Thyroid gland (tissue), 4 donors: ENCODE data around the gene CCDC70. TPM values are rescaled to one million over a fixed set of nuclear protein-coding genes. Genes with fewer than 3 reads are reported as not detected.

ENCODE experiments used
- DNase-seq, 2 donors: peaks; one replicate each; pipeline ENCODE4 v3.0.0-alpha.2; 2019
- H3K27ac ChIP-seq, 3 donors: fragments of 200-600 bp; sonication (generic); 1 replicate in 2 of 3; 2 replicates in 1 of 3; pipeline ENCODE4 v1.5.1; 2016 to 2019; ENCODE audit warnings: mild to moderate bottlenecking in 1 of 3, moderate library complexity in 1 of 3
- H3K27me3 ChIP-seq: fragments of 200-600 bp; sonication (generic); one replicate; pipeline ENCODE4 v1.5.1; 2019
- H3K36me3 ChIP-seq, 2 donors: fragments of 200-600 bp; sonication (generic); one replicate each; pipeline ENCODE4 v1.5.1; 2016 to 2019
- H3K4me1 ChIP-seq, 2 donors: fragments of 200-600 bp; sonication (generic); one replicate each; pipeline ENCODE4 v1.5.1; 2017 to 2019
- H3K4me3 ChIP-seq, 3 donors: fragments of 200-600 bp; sonication (generic); replicated peaks in 1 of 3; 1 replicate in 2 of 3; 2 replicates in 1 of 3; pipeline ENCODE4 v1.5.1; 2016; ENCODE audit warnings: mild to moderate bottlenecking in 1 of 3
- H3K9me3 ChIP-seq: fragments of 200-600 bp; sonication (generic); one replicate; pipeline ENCODE4 v1.5.1; 2017
- POLR2A ChIP-seq, 2 donors: fragments of 450-650 bp; IDR thresholded peaks; one replicate each; pipeline ENCODE4 v1.6.1; 2017; ENCODE audit warnings: antibody characterized with exemption in 2 of 2, mild to moderate bottlenecking in 2 of 2, moderate library complexity in 1 of 2
- WGBS, 2 donors: methylation state at CpG; one replicate each; pipeline ENCODE4 v1.1.5; 2017; 5-methylcytosine and 5-hydroxymethylcytosine counted together
- intact Hi-C: fragments of 100-400 bp; cut with DNase I; formaldehyde crosslinking; loops from one replicate; pipeline ENCODE4 v1.15.1; 2023
- total RNA-seq, 4 donors: library from RNA; depleted of rRNA; stranded (reverse); fragments of >200 nt; gene quantifications; one replicate each; pipeline ENCODE4 v1.2.3, GENCODE V29; 2016
- TF ChIP-seq, protein P1 (sequence below), 6 experiments: fragments of 200-600 bp in 3 of 6; fragments of 450-650 bp in 3 of 6; sonication (generic) in 3 of 6; IDR thresholded peaks; one replicate each; pipeline ENCODE4 v1.5.1; 2016 to 2019; ENCODE audit warnings: antibody characterized with exemption in 6 of 6, mild to moderate bottlenecking in 2 of 6, inconsistent platforms in 1 of 6, moderate library complexity in 1 of 6

CCDC70 gene
- total RNA-seq, 4 donors from 2014 or later, result 0.40 TPM; not detected in 3

DNA sequence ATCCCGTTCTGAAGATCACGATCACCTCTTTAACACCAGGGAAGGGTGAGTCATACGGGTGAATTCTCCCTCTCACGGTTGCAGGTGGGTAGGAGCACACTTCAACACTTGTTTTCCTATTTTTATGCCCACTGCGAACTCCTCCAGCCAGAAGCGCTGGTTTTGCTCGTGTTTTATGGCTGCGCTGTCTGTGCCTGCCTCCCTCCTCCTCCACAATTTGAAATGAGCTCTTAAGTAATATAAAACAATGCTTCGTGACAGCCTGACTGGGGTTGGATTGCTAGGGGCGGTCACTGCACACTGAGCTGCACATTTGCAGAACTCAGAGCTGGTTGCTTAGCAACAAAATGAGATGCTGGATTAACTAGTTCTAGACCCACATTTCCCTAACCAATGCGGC lies 12.9 kb downstream of the CCDC70 start:
- Histone ChIP-seq H3K27me3 (no peaks in the 10 kb centered on the region), H3K4me1 (no peaks in the 10 kb centered on the region), H3K9me3 (no peaks in the 10 kb centered on the region), H3K36me3 (no peaks in the 10 kb centered on the region), H3K27ac (no peak overlapping the region), H3K4me3 (no peak overlapping the region)
- intact Hi-C loops, result no loop called here
- 72 to 81% methylated on average over 11 of the region's 11 CpGs for WGBS, 2 donors
- TF ChIP-seq POLR2A (IDR thresholded peaks at IDR 0.05), result no peak
- TF ChIP-seq, protein P1, sequence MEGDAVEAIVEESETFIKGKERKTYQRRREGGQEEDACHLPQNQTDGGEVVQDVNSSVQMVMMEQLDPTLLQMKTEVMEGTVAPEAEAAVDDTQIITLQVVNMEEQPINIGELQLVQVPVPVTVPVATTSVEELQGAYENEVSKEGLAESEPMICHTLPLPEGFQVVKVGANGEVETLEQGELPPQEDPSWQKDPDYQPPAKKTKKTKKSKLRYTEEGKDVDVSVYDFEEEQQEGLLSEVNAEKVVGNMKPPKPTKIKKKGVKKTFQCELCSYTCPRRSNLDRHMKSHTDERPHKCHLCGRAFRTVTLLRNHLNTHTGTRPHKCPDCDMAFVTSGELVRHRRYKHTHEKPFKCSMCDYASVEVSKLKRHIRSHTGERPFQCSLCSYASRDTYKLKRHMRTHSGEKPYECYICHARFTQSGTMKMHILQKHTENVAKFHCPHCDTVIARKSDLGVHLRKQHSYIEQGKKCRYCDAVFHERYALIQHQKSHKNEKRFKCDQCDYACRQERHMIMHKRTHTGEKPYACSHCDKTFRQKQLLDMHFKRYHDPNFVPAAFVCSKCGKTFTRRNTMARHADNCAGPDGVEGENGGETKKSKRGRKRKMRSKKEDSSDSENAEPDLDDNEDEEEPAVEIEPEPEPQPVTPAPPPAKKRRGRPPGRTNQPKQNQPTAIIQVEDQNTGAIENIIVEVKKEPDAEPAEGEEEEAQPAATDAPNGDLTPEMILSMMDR (IDR thresholded peaks at IDR 0.05), result no peak
- no peak for DNase-seq

DNA sequence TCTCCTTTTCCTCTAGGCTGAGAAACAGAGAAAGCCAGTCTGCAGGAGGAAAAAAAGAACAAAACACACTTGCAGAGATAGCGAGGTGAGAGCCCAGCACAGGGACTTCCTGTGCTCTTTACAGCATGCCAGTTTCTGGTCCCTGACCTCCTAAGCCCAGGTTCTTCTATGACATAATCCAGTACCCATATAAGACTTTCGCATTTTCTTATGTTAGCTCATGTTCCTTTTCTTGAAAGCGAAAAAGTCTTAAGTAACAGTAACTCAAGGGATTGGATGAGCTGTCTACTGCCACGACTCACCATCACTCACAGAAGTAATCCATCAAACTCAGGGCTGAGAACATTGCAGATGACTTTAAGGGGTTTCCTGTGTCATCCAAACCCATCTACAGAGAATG lies 17.4 kb downstream of the CCDC70 start:
- TF ChIP-seq, protein P1 (IDR thresholded peaks at IDR 0.05), result no peak
- no peak for TF ChIP-seq POLR2A (IDR thresholded peaks at IDR 0.05)

DNA sequence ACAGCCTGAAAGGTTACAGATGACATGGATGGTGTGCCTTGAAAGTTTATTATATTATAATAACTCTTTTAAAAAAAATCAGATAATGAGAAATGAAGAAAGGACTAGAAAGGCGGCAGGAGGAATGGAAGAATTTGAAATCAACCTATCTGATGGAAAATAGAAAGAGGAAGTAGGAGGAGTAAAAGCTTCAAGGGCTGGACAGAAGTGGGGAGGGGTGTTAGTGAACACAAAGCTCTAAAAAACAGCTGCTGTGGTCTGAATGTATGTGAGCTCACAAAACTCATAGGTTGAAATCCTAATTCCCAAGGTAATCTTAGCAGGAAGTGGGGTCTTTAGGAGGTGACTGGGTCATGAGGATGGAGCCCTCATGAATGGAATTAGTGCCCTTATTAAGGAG lies 19.5 kb downstream of the CCDC70 start:
- 89 to 94% methylated on average over 1 of the region's 1 CpG for WGBS, 2 donors
- Histone ChIP-seq H3K36me3 (no peaks in the 10 kb centered on the region), H3K9me3 (no peaks in the 10 kb centered on the region), H3K4me3 (no peak overlapping the region), H3K27me3 (no peaks in the 10 kb centered on the region), H3K27ac (no peak overlapping the region), H3K4me1 (no peaks in the 10 kb centered on the region)
- TF ChIP-seq, protein P1 (IDR thresholded peaks at IDR 0.05), result no peak
- TF ChIP-seq POLR2A (IDR thresholded peaks at IDR 0.05), result no peak
- no peak for DNase-seq
- intact Hi-C loops, result no loop called here

More for the DNA sequence above, 17.4 kb downstream of the CCDC70 start:
- no peak for DNase-seq
- no peaks in the 10 kb centered on the region for H3K36me3 ChIP-seq
- no peaks in the 10 kb centered on the region for H3K4me1 ChIP-seq
- no peaks in the 10 kb centered on the region for H3K9me3 ChIP-seq
- H3K4me3 ChIP-seq, result no peak overlapping the region
- no peak overlapping the region for H3K27ac ChIP-seq
- WGBS, 2 donors, result 87 to 92% methylated on average over 4 of the region's 4 CpGs
- H3K27me3 ChIP-seq, result no peaks in the 10 kb centered on the region
- intact Hi-C loops, result no loop called here

DNA sequence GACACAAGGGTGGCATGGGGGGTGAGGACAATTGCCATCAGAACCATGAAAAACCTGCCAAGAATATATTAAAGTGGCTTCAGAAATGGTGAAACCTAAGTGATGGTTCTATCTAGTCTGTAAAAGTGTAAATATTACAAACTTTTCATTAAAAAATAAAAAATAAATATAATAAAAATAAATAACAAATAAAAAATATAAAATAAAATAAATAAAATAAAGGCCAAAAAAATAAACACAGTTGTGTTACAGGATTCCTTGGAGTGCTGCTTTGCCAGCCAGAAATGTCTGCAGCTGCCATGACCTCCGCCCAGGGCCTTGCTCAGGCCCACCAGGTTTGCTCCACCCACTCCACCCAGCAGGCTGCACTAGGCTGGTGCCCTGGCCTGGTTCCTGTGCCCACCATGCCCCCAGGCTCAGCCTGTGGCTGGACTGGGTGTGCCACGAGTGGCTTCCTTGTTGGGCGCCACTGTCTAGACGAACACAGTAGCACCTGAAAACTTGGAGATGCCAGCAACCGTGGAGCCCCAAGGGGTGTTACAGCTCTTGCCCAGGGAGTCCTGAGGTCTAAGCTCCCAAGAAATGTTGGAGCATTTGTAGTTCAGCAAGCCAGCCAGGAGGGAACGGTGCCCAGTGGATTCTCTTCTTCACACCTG lies 20.9 kb downstream of the CCDC70 start:
- no peaks in the 10 kb centered on the region for H3K4me1 ChIP-seq
- TF ChIP-seq, protein P1 (IDR thresholded peaks at IDR 0.05), result no peak
- WGBS, 2 donors, result 99 to 100% methylated on average over 6 of the region's 6 CpGs
- no peak for DNase-seq
- no peak overlapping the region for H3K27ac ChIP-seq
- no peak overlapping the region for H3K4me3 ChIP-seq
- H3K36me3 ChIP-seq, result no peaks in the 10 kb centered on the region
- intact Hi-C loops, result no loop called here
- H3K9me3 ChIP-seq, result no peaks in the 10 kb centered on the region
- no peaks in the 10 kb centered on the region for H3K27me3 ChIP-seq

DNA sequence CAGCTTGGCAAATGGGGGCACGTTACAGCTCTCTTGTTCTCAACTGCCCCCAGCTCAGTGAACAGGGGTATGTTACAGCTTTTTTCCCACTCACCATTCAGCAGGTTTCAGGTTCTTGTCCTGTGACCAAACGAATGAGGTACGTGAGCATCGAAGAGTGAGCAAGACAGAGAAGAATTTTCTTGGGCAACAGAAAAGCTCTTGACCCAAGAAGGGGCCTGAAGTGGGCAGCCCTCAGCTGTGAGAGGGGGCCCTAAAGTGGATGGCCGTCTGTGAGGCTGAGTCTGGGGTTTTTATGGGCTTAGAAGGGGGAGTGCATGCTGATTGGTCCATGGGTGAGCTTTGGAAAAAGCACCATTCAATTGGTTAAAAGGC lies 21.4 kb downstream of the CCDC70 start:
- H3K36me3 ChIP-seq, result no peaks in the 10 kb centered on the region
- H3K27me3 ChIP-seq, result no peaks in the 10 kb centered on the region
- no peak overlapping the region for H3K27ac ChIP-seq
- intact Hi-C loops, result no loop called here
- no peak for DNase-seq
- 65 to 69% methylated on average over 5 of the region's 5 CpGs for WGBS, 2 donors
- H3K4me1 ChIP-seq, result no peaks in the 10 kb centered on the region
- TF ChIP-seq, protein P1 (IDR thresholded peaks at IDR 0.05), result no peak
- no peak for TF ChIP-seq POLR2A (IDR thresholded peaks at IDR 0.05)
- no peak overlapping the region for H3K4me3 ChIP-seq
- no peaks in the 10 kb centered on the region for H3K9me3 ChIP-seq
